Tibial artery (tissue), 4 donors: ENCODE measurements around the gene MGMT.

Experiments
- DNase-seq, 2 donors: peaks; one replicate each; pipeline ENCODE4 v3.0.0-alpha.2; 2019
- H3K27ac ChIP-seq, 2 donors: fragments of 200-600 bp; sonication (generic) in 1 of 2; 1 replicate in 1 of 2; 2 replicates in 1 of 2; pipeline ENCODE4 v1.5.1; 2018 to 2019; ENCODE audit warnings: mild to moderate bottlenecking in 1 of 2
- H3K27me3 ChIP-seq, 2 donors: fragments of 200-600 bp; sonication (generic) in 1 of 2; one replicate each; pipeline versions ENCODE4 v1.5.1 to v1.6.0; 2016 to 2019
- H3K36me3 ChIP-seq, 3 donors: fragments of 200-600 bp; sonication (generic) in 2 of 3; one replicate each; pipeline ENCODE4 v1.5.1; 2016 to 2019; ENCODE audit warnings: mild to moderate bottlenecking in 2 of 3
- H3K4me1 ChIP-seq, 4 donors: fragments of 200-600 bp; sonication (generic) in 2 of 4; 1 replicate in 3 of 4; 2 replicates in 1 of 4; pipeline ENCODE4 v1.5.1; 2016 to 2019
- H3K4me3 ChIP-seq, 2 donors: fragments of 200-600 bp; sonication (generic) in 1 of 2; 1 replicate in 1 of 2; 2 replicates in 1 of 2; pipeline ENCODE4 v1.5.1; 2018 to 2019; ENCODE audit warnings: mild to moderate bottlenecking in 2 of 2
- H3K9me3 ChIP-seq, 3 donors: fragments of 200-600 bp; sonication (generic) in 1 of 3; one replicate each; pipeline ENCODE4 v1.5.1; 2016 to 2019
- CTCF ChIP-seq, 2 experiments: fragments of 200-600 bp in 1 of 2; fragments of 450-650 bp in 1 of 2; IDR thresholded peaks; one replicate each; pipeline ENCODE4 v1.5.1; 2017 to 2019; ENCODE audit warnings: antibody characterized with exemption in 2 of 2, mild to moderate bottlenecking in 1 of 2, moderate library complexity in 1 of 2
- intact Hi-C: fragments of 100-400 bp; cut with DNase I; formaldehyde crosslinking; loops from one replicate; pipeline ENCODE4 v1.15.0; 2023; ENCODE audit warnings: low total_unique reads

Gene MGMT

GRCh38 chr10:129537151-129537550, 70.1 kb downstream of the MGMT start:
- no peaks in the 10 kb centered on the region for H3K27me3 ChIP-seq
- peaks cover 0 to 12% (median 8%) of the 10 kb centered on the region in 4 donors for H3K4me1 ChIP-seq
- no peak for DNase-seq
- H3K4me3 ChIP-seq, result no peak overlapping the region
- no peaks in the 10 kb centered on the region for H3K9me3 ChIP-seq
- H3K36me3 ChIP-seq, result peaks cover 0 to 11% (median 10%) of the 10 kb centered on the region in 3 donors
- TF ChIP-seq CTCF (IDR thresholded peaks at IDR 0.05), result no peak
- intact Hi-C loops, result no loop called here
- no peak overlapping the region for H3K27ac ChIP-seq

GRCh38 chr10:129538236-129538635, 71.2 kb downstream of the MGMT start:
- TF ChIP-seq CTCF (IDR thresholded peaks at IDR 0.05), result no peak
- no peak for DNase-seq
- Histone ChIP-seq H3K4me1 (peaks cover 0 to 1% (median under 1%) of the 10 kb centered on the region in 4 donors), H3K27ac (no peak overlapping the region), H3K36me3 (peaks cover 0 to 11% (median 10%) of the 10 kb centered on the region in 3 donors), H3K9me3 (no peaks in the 10 kb centered on the region), H3K27me3 (no peaks in the 10 kb centered on the region), H3K4me3 (no peak overlapping the region)
- intact Hi-C loops, result no loop called here

GRCh38 chr10:129541200-129541599, 74.2 kb downstream of the MGMT start:
- Histone ChIP-seq H3K36me3 (peaks cover 0 to 9% (median 8%) of the 10 kb centered on the region in 3 donors), H3K4me3 (no peak overlapping the region), H3K9me3 (no peaks in the 10 kb centered on the region), H3K27me3 (no peaks in the 10 kb centered on the region), H3K4me1 (peaks cover 0 to 1% (median 0%) of the 10 kb centered on the region in 4 donors), H3K27ac (no peak overlapping the region)
- intact Hi-C loops, result no loop called here
- DNase-seq, result no peak
- TF ChIP-seq CTCF (IDR thresholded peaks at IDR 0.05), result no peak

DNA sequence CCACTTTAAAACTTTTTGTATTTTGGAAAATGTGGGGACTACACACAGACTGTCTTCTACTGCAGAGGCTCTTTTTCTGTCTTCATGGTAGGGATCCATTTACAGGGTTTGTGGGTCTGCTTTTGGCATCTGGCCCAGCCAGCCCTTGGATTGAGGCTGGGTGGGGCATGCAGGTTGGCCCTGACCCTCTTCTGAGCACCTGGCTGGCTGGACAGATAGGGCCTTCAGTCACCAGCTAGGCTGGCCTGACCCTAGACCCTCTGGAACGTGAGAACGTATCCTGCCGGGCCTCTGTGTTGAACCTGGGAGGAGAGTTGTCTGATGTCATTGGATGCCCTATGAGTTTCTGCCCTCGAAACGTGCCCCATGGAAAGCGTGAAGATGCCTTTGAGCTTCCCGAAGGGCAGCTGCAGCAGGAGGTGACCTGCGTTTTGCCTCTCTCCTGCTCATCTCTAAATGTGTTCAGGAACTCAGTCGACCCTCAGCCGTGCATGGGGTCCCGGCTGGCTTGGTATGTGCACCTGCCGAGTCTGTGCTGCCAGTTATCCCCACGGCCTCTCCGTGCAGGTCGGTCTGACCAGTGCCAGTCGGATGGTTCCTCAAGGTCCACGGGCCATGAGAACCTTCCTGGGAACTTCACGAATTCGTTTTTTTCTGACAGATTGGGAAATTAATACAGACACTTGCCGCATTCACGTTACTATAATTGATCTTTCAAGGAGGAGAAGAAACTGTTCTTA, 74.9 kb downstream of the MGMT start:
- Histone ChIP-seq H3K9me3 (no peaks in the 10 kb centered on the region), H3K27ac (no peak overlapping the region), H3K36me3 (peaks cover 0 to 7% (median 1%) of the 10 kb centered on the region in 3 donors), H3K4me3 (no peak overlapping the region), H3K4me1 (peaks cover 0 to 3% (median 0%) of the 10 kb centered on the region in 4 donors), H3K27me3 (no peaks in the 10 kb centered on the region)
- TF ChIP-seq CTCF (IDR thresholded peaks at IDR 0.05), result no peak
- intact Hi-C loops, result no loop called here
- DNase-seq, result no peak

DNA sequence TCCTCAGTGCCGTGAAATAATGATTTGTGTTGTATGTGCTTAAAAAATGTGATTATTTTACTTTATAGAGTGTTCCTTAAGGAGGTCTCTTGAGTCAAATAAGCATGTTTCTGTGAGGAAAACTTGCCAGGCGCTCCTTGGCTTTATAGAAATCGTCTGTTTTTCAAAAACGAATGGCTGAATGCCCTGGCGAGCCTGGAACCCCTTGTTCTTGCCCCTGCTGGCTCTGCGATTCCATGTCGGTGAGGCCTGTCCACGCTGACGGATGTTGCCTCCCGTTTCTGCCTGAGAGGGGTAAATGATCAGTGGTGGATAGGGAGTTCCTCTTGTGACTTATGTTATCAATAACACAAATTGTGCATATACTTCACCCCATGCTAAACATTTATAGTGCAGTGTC, 75.5 kb downstream of the MGMT start:
- Histone ChIP-seq H3K27ac (no peak overlapping the region), H3K4me1 (peaks cover 0 to 6% (median 0%) of the 10 kb centered on the region in 4 donors), H3K9me3 (no peaks in the 10 kb centered on the region), H3K27me3 (no peaks in the 10 kb centered on the region), H3K36me3 (peaks cover 0 to 2% (median 0%) of the 10 kb centered on the region in 3 donors), H3K4me3 (no peak overlapping the region)
- intact Hi-C loops, result no loop called here
- no peak for DNase-seq
- TF ChIP-seq CTCF (IDR thresholded peaks at IDR 0.05), result no peak
